ENCODE data around the gene LKAAEAR1. TPM values are rescaled to one million over a fixed set of nuclear protein-coding genes. Genes with fewer than 3 reads are reported as not detected.

The LKAAEAR1 gene
- total RNA-seq, 1 donor from 2014 or later, result not detected

GRCh38 chr20:64042054-64042781, 42.0 kb downstream of the LKAAEAR1 start:
- H3K27ac Mint-ChIP-seq (ENCODE audit: unreplicated experiment), result no peak overlapping the region
- TF ChIP-seq CTCF (IDR thresholded peaks at IDR 0.05; ENCODE audit: partially characterized antibody, unreplicated experiment), result no peak

GRCh38 chr20:64041781-64042053, 42.5 kb downstream of the LKAAEAR1 start:
- Mint-ChIP-seq H3K27ac (ENCODE audit: unreplicated experiment) (no peak overlapping the region), H3K4me3 (ENCODE audit: unreplicated experiment) (no peak overlapping the region), H3K27me3 (ENCODE audit: unreplicated experiment) (peaks cover 21% of the 10 kb centered on the region), H3K36me3 (ENCODE audit: unreplicated experiment) (no peaks in the 10 kb centered on the region), H3K4me1 (ENCODE audit: low read depth, unreplicated experiment) (peaks cover 19% of the 10 kb centered on the region), H3K9me3 (ENCODE audit: unreplicated experiment) (peaks cover 9% of the 10 kb centered on the region)
- DNase-seq, result no peak
- no peak for TF ChIP-seq CTCF (IDR thresholded peaks at IDR 0.05; ENCODE audit: partially characterized antibody, unreplicated experiment)

More at GRCh38 chr20:64042054-64042781, 42.0 kb downstream of the LKAAEAR1 start:
- no peak overlapping the region for H3K4me3 Mint-ChIP-seq (ENCODE audit: unreplicated experiment)
- H3K9me3 Mint-ChIP-seq (ENCODE audit: unreplicated experiment), result peaks cover 9% of the 10 kb centered on the region
- no peak for DNase-seq
- H3K4me1 Mint-ChIP-seq (ENCODE audit: low read depth, unreplicated experiment), result peaks cover 17% of the 10 kb centered on the region
- H3K36me3 Mint-ChIP-seq (ENCODE audit: unreplicated experiment), result no peaks in the 10 kb centered on the region
- peaks cover 24% of the 10 kb centered on the region for H3K27me3 Mint-ChIP-seq (ENCODE audit: unreplicated experiment)

- peaks cover 9% of the 10 kb centered on the region for H3K9me3 Mint-ChIP-seq (ENCODE audit: unreplicated experiment)
- H3K4me3 Mint-ChIP-seq (ENCODE audit: unreplicated experiment), result no peak overlapping the region
- peaks cover 23% of the 10 kb centered on the region for H3K4me1 Mint-ChIP-seq (ENCODE audit: low read depth, unreplicated experiment)
- TF ChIP-seq CTCF (IDR thresholded peaks at IDR 0.05; ENCODE audit: partially characterized antibody, unreplicated experiment), result no peak
- H3K27me3 Mint-ChIP-seq (ENCODE audit: unreplicated experiment), result peaks cover 20% of the 10 kb centered on the region
- DNase-seq, result no peak
- no peaks in the 10 kb centered on the region for H3K36me3 Mint-ChIP-seq (ENCODE audit: unreplicated experiment)
- no peak overlapping the region for H3K27ac Mint-ChIP-seq (ENCODE audit: unreplicated experiment)
These were observed 43.0 kb downstream of the LKAAEAR1 start for GRCh38 chr20:64041040-64041780.

GRCh38 chr20:64040231-64041039, 43.8 kb downstream of the LKAAEAR1 start:
- no peak for DNase-seq
- Mint-ChIP-seq H3K27me3 (ENCODE audit: unreplicated experiment) (peaks cover 16% of the 10 kb centered on the region), H3K9me3 (ENCODE audit: unreplicated experiment) (peaks cover 9% of the 10 kb centered on the region), H3K27ac (ENCODE audit: unreplicated experiment) (no peak overlapping the region), H3K4me1 (ENCODE audit: low read depth, unreplicated experiment) (peaks cover 20% of the 10 kb centered on the region), H3K4me3 (ENCODE audit: unreplicated experiment) (peak overlapping the region; percentile 5), H3K36me3 (ENCODE audit: unreplicated experiment) (no peaks in the 10 kb centered on the region)
- no peak for TF ChIP-seq CTCF (IDR thresholded peaks at IDR 0.05; ENCODE audit: partially characterized antibody, unreplicated experiment)

All from glutamatergic neuron (in vitro differentiated cells).